Fibroblast of lung (primary cell): Measurements from ENCODE around the gene UGT2A3.

Experiments used
- EZH2 ChIP-seq: IDR thresholded peaks from 2 replicates; pipeline ENCODE4 v1.5.1; 2012; ENCODE audit warnings: low read length, control low read depth, mild to moderate bottlenecking; ENCODE audit errors: missing control alignments
- TF ChIP-seq, protein P1 (sequence below), 2 donors: IDR thresholded peaks in 1 of 2; conservative IDR thresholded peaks in 1 of 2; 1 replicate in 1 of 2; 2 replicates in 1 of 2; pipeline ENCODE4 v1.5.1; 2011 to 2012; ENCODE audit warnings: low read length in 2 of 2, control low read depth in 1 of 2, inconsistent platforms in 1 of 2, low read depth in 1 of 2, mild to moderate bottlenecking in 1 of 2

DNA sequence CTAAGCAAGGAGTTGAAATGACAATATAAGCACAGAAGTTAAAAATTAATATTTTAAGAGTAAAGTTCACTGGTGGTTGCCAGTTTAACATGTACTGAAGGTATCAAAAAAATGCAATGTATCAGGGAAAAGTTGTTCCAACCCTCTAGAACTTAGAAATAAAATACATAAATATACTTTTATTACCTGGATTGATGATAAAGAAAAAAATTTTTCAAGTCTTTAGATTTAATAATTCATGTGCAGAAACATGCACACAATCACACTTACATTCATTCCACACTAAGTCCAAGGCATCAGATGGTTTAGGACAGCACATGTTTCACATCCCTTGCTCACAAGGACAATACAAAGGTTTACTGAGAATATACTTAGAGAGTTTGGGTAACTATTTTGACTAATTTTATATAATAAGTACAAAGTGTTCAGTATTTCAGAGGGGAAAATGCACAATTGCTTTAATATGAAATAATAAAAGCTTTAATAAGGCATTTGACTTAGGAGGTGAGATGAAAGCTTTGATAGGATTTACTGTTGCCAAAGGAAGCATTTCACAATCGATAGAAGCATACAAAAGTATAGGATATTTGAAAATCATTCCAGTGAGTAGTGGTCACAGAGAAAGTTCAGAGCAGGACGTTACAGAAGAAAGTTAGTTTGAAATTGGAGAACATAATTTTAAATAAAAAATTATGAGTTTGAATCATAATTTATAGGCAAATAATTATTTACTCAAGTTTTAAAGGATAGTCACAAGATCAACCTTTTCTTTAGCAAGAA is 392 bp upstream of the UGT2A3 start:
- TF ChIP-seq, protein P1, sequence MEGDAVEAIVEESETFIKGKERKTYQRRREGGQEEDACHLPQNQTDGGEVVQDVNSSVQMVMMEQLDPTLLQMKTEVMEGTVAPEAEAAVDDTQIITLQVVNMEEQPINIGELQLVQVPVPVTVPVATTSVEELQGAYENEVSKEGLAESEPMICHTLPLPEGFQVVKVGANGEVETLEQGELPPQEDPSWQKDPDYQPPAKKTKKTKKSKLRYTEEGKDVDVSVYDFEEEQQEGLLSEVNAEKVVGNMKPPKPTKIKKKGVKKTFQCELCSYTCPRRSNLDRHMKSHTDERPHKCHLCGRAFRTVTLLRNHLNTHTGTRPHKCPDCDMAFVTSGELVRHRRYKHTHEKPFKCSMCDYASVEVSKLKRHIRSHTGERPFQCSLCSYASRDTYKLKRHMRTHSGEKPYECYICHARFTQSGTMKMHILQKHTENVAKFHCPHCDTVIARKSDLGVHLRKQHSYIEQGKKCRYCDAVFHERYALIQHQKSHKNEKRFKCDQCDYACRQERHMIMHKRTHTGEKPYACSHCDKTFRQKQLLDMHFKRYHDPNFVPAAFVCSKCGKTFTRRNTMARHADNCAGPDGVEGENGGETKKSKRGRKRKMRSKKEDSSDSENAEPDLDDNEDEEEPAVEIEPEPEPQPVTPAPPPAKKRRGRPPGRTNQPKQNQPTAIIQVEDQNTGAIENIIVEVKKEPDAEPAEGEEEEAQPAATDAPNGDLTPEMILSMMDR (conservative IDR thresholded peaks at IDR 0.05 in 1 of 2, IDR thresholded peaks at IDR 0.05 in 1 of 2; ENCODE audit: low read depth in 1 of 2, low read length in 2 of 2) = no peak
- TF ChIP-seq EZH2 = no peak
